EH (cell line): ENCODE results near the gene EGF.
"Not testable (repeated sequence)": the region's sequence is repeated elsewhere in the genome, so short reads cannot be mapped to it uniquely, and the experiment has no call there.

ENCODE experiments used
- DNase-seq: peaks from one replicate; pipeline ENCODE4 v3.0.0-alpha.2; 2015; ENCODE audit warnings: low read depth

The EGF gene

DNA sequence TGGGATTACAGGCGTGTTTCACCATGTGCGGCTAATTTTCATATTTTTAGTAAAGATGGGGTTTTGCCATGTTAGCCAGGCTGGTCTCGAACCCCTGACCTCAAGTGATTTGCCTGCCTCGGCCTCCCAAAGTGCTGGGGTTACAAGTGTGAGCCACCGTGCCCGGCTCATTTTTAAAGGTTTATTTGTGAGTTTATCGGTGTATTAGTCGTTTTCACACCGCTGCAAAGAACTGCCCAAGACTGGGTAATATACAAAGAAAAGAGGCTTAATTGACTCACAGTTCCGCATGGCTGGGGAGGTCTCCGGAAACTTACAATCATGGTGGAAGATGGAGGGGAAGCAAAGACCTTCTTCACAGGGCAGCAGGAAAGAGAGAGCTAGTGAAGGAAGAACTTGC, 126.5 kb downstream of the EGF start:
- not testable (repeated sequence) for DNase-seq

DNA sequence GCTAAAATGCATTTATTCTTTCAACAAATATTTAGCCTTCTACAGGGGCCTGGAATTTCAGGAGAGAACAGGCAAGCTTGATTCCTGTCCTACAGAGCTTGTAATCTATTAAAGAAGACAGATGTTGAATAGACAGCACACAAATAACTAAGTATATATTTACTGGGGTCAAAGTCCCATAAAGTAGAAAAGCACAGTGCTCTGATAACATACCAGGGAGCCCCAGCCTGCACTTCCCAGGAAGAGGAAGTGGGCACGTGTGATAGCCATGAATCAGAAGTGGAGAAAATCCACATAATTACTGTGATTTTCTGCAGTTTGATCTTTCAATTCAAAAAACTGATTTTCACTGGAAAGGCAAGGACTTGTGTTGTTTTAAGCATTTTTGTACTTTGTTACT, 129.1 kb downstream of the EGF start:
- no peak for DNase-seq

DNA sequence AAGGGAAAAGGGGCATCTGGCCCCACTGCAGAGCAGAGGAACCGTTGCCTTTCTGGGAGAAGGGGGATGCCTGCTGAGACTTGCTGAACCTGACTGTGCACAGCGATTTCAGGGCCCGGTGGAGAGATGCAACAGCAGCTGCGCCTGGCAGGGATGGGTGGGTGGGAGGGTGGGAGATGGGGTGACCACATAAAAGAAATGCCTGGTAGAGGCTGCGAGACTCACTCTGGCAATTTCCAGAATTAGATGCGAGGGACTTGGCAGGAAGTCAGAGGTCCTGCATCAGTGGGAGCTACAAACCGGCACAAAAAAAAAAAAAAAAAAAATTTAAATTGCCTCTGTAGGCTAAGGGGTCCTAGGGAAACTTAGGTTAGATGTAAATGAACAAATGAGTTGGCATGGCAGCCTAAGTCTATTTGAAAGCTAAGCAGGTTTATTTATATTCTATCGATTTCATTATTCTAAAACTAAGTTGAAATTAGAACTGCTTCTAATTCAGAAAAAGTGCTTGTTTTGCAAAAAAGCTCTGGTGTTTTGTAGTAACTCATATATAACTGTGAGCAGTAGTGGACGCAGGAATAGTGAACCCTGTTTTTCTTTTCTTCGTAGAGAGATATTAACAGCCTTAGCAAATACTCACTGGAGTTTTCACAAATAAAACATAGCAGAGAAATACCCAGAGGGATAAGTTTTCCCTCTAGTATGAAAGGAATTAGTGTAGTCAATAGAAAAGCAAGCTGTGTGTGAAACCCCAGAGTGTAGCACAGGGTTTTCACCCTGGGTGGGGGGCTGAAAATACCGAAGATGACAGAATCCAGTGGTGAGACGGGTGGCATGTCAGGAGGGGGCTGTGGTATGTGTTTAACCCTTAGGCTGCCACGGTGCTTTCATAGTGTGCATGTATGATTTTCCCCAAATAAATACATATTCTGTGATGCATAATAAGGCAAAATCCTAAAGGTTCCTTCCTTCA, 130.1 kb downstream of the EGF start:
- DNase-seq: peak; percentile 12

DNA sequence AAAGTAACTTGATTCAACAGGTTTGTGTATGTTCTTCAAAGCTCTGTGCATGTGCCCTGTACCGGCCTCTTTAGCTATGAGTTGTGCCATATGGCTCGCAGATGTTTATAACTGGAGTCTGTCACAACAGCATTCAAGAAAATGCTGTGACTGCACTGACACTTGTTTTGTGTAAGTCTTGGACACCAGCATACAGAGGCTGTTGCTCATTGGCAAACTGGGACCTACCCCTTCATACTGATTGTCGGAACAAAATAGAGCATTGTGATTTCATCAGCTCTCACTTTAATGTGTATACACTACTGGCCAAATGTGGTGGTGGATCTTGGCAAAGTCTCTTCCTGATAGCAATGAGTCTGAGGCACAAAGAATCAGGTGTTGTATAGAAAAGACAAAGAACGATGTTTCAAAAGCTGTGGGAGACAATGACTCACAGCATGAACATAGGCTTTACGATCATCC, 133.9 kb downstream of the EGF start:
- DNase-seq: peak; percentile 27

DNA sequence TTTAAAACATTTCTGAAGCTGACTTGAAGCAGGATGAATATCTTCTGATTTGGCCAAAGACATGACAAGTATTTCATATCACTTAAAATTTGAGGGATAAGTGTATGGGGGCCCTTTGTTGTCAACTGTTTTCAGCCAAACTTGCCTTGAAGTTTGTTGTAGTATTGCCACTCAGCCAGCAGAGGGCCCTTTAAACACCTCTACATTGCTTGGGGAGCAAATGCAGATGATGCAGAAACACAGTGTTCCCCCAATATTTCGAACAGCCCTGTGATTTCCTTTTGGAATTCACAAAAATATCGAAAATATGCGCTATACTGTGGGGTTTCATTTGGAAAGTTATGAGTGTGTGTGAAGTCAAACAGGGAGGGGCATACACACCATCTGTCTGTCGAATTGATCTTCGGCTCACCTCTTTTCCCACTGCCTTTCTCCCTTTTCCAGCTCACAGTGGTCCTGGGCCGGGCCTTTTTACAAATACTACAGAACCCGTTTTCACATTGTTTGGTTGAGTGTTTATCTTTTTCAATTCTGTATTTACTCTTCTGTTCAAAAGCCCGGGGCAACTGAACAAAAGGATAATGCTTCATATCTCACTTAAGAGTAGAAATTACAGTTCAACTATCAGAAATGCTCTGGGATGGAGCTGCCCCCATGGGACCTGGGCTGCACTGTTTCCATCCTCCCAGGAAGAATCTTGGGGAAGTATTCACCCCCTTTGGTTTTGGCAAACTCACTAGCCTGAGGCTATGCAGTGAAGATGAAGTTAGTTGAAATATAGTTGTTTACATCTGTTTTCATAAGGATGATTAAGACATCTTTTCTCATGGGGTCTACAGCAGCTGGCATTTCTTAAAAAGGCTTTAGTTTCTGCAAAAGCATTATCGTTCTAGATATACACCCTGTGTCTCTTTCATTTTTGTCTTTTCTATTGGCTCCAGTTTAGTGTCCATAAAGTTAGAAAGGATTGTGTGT, 137.6 kb downstream of the EGF start:
- peak; percentile 52 for DNase-seq

DNA sequence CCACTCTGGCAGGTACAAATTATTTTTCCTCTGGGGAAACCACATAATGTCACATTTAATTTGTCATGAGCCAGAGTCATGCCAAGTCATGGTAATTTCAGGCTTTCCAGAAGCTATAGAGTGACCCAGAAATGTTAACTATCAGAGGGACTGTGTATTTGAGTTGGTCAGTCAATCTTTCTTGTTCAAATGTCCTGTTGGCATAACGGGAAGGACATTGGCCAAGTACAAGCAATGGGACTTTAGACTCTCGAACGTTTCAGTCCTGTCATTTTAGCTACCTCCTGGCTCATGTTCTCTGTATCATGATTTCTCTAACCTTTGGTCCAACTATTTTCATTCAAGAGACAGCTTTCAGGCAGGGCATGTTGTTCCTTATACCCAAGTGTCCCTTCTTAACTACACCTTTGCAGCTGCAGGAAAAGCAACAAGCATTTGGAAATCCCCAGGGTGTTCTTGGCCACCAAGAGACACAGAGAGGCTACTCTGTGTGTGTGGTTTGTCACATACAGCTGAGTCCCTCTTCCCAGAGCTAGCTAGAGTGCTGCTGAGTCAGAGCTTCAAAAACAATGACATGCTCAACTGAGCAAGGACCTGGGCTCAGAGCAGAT, 142.6 kb downstream of the EGF start:
- DNase-seq: peak; percentile 24

DNA sequence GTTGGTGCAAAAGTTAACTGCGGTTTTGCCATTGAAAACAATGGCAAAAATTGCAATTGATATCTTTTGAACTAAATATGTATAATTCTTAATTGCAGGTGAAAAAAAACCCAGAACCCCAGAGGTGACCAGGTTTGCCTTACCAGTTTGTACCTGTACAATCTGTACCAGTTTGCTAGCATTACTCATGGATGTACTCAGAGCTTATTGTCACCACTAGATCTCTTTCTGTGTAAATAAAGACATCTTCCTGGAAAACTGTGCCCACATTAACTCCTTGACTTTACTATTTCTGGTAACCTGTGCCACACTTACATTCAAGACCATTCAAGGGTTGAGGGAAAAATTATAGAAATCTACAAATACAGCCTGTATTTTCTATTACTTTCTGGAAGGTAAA, 146.0 kb downstream of the EGF start:
- no peak for DNase-seq

DNA sequence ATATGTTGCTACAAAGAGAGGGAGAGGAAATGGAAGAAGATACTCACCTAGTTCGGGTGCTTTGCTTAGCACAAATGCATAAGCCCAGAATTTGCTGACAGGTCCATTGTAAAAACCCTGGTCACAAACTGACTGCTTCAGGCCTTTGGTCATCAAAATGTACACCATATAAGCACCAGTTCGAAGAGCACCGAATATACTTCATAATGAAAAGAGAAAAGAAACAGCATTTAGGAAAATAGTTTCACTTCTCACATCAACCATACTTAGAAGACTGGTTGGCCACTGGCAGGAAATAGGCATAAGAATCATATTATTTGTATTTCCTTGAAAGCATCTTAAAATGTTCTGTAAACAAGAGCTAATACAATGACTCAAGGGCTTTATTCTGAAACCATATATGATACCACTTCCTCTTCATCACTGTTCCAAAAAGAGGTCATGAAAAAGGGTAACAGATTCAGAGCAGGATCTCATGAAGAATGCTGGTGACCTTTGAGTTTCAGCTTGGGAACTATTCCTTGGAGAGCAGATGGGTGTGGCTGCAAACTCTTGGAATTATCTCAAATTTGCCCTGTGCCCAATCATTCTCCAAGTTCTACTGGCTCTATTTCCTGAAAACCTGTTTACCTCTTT, 147.0 kb downstream of the EGF start:
- DNase-seq: peak; percentile 35

DNA sequence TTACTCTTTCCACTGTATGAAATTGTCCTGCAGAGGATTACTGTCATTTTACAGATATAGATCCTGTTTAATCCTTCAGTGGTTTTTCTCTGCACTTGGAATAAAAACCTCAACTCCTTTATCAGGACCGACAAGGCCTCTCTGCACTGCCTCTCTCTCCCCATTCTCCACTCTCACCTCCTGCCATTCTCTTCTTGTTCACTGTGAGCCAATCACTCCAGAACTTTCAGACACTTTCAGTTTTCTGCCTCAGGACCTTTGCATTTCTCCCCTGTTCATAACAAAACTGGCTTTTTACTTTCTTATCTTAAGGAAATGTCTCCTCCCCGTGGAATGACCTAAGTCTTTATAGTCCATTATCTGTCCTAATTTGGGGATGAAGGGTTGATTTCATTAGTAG, 148.4 kb downstream of the EGF start:
- no peak for DNase-seq
